Tibial nerve (tissue), 4 donors: ENCODE data around the gene ZFHX2. TPM values are rescaled to one million over a fixed set of nuclear protein-coding genes. Genes with fewer than 3 reads are reported as not detected.

ENCODE experiments used
- DNase-seq, 2 donors: peaks; one replicate each; pipeline ENCODE4 v3.0.0-alpha.2; 2019; ENCODE audit warnings: low spot score in 2 of 2
- H3K27ac ChIP-seq, 4 donors: fragments of 200-600 bp; sonication (generic) in 3 of 4; one replicate each; pipeline ENCODE4 v1.5.1; 2017 to 2019; ENCODE audit warnings: mild to moderate bottlenecking in 1 of 4
- H3K27me3 ChIP-seq, 2 donors: fragments of 200-600 bp; sonication (generic) in 1 of 2; one replicate each; pipeline versions ENCODE4 v1.5.1 to v1.6.0; 2017 to 2019
- H3K36me3 ChIP-seq, 3 donors: fragments of 200-600 bp; sonication (generic); one replicate each; pipeline ENCODE4 v1.5.1; 2018 to 2019
- H3K4me1 ChIP-seq, 4 donors: fragments of 200-600 bp; sonication (generic) in 3 of 4; one replicate each; pipeline ENCODE4 v1.5.1; 2017 to 2019
- H3K4me3 ChIP-seq, 4 donors: fragments of 200-600 bp; sonication (generic) in 3 of 4; one replicate each; pipeline ENCODE4 v1.5.1; 2017 to 2019; ENCODE audit warnings: mild to moderate bottlenecking in 1 of 4, moderate library complexity in 1 of 4
- H3K9me3 ChIP-seq, 4 donors: fragments of 200-600 bp; sonication (generic) in 3 of 4; one replicate each; pipeline ENCODE4 v1.5.1; 2017 to 2019
- CTCF ChIP-seq, 5 experiments: fragments of 200-600 bp in 3 of 5; fragments of 450-650 bp in 2 of 5; sonication (generic) in 3 of 5; IDR thresholded peaks; one replicate each; pipeline ENCODE4 v1.5.1; 2016 to 2019; ENCODE audit warnings: antibody characterized with exemption in 5 of 5, mild to moderate bottlenecking in 3 of 5, moderate library complexity in 2 of 5
- EP300 ChIP-seq, 2 donors: sonication (generic); formaldehyde crosslinking; IDR thresholded peaks; one replicate each; pipeline ENCODE4 v1.6.1; 2017; ENCODE audit warnings: antibody characterized with exemption in 2 of 2, mild to moderate bottlenecking in 1 of 2
- POLR2A ChIP-seq, 2 donors: fragments of 450-650 bp; IDR thresholded peaks; one replicate each; pipeline ENCODE4 v1.6.1; 2017; ENCODE audit warnings: antibody characterized with exemption in 2 of 2, mild to moderate bottlenecking in 2 of 2, moderate library complexity in 2 of 2
- WGBS, 2 donors: methylation state at CpG; one replicate each; pipeline ENCODE4 v1.1.5; 2018; 5-methylcytosine and 5-hydroxymethylcytosine counted together
- total RNA-seq, 4 donors: library from RNA; depleted of rRNA; stranded (reverse); fragments of >200 nt; gene quantifications; one replicate each; pipeline ENCODE4 v1.1.0, GENCODE V29; 2016

The ZFHX2 gene
- total RNA-seq, 4 donors from 2014 or later: 2.1 to 3.9 (median 2.6) TPM

- Histone ChIP-seq H3K4me3 (no peak overlapping the region), H3K27ac (no peak overlapping the region), H3K4me1 (no peaks in the 10 kb centered on the region), H3K27me3 (no peaks in the 10 kb centered on the region), H3K9me3 (no peaks in the 10 kb centered on the region), H3K36me3 (peaks cover 0 to 25% (median 0%) of the 10 kb centered on the region in 3 donors)
- WGBS, 2 donors: 57 to 65% methylated on average over 4 of the region's 4 CpGs
- no peak for DNase-seq
- TF ChIP-seq POLR2A (IDR thresholded peaks at IDR 0.05) (no peak), EP300 (IDR thresholded peaks at IDR 0.05) (no peak), CTCF (IDR thresholded peaks at IDR 0.05) (no peak)
Observed at GRCh38 chr14:23518709-23519108, 32.9 kb downstream of the ZFHX2 start.

- Histone ChIP-seq H3K9me3 (no peaks in the 10 kb centered on the region), H3K4me3 (no peak overlapping the region), H3K36me3 (peaks cover 0 to 16% (median 0%) of the 10 kb centered on the region in 3 donors), H3K27me3 (no peaks in the 10 kb centered on the region), H3K27ac (no peak overlapping the region), H3K4me1 (peaks cover 0 to under 1% (median 0%) of the 10 kb centered on the region in 4 donors)
- DNase-seq: no peak
- TF ChIP-seq CTCF (IDR thresholded peaks at IDR 0.05) (no peak), EP300 (IDR thresholded peaks at IDR 0.05) (no peak), POLR2A (IDR thresholded peaks at IDR 0.05) (no peak)
- WGBS, 2 donors: 81 to 84% methylated on average over 6 of the region's 6 CpGs
Observed at GRCh38 chr14:23517650-23518326, 33.8 kb downstream of the ZFHX2 start.

- no peak overlapping the region for H3K4me3 ChIP-seq
- H3K27ac ChIP-seq: no peak overlapping the region
- DNase-seq: no peak
- H3K36me3 ChIP-seq: peaks cover 0 to 5% (median 0%) of the 10 kb centered on the region in 3 donors
- no peaks in the 10 kb centered on the region for H3K9me3 ChIP-seq
- 74 to 82% methylated on average over 3 of the region's 3 CpGs for WGBS, 2 donors
- TF ChIP-seq POLR2A (IDR thresholded peaks at IDR 0.05) (no peak), EP300 (IDR thresholded peaks at IDR 0.05) (no peak), CTCF (IDR thresholded peaks at IDR 0.05) (no peak)
- H3K4me1 ChIP-seq: peaks cover 0 to 3% (median 0%) of the 10 kb centered on the region in 4 donors
- no peaks in the 10 kb centered on the region for H3K27me3 ChIP-seq
Observed at GRCh38 chr14:23514644-23514957, 37.0 kb downstream of the ZFHX2 start.

- Histone ChIP-seq H3K4me1 (peaks cover 0 to 3% (median 0%) of the 10 kb centered on the region in 4 donors), H3K27me3 (no peaks in the 10 kb centered on the region), H3K36me3 (peaks cover 0 to 9% (median 0%) of the 10 kb centered on the region in 3 donors), H3K9me3 (no peaks in the 10 kb centered on the region), H3K4me3 (no peak overlapping the region), H3K27ac (no peak overlapping the region)
- DNase-seq: no peak
- WGBS, 2 donors: 83% methylated on average over 8 of the region's 8 CpGs
- TF ChIP-seq CTCF (IDR thresholded peaks at IDR 0.05) (no peak), EP300 (IDR thresholded peaks at IDR 0.05) (no peak), POLR2A (IDR thresholded peaks at IDR 0.05) (no peak)
Observed at GRCh38 chr14:23513818-23514643, 37.5 kb downstream of the ZFHX2 start.
